Stimulated activated CD4-positive, alpha-beta T cell treated with anti-CD3 and anti-CD28 coated beads, Interleukin-1b, Interleukin-23, amount 100 ng/mL, for 48 hours (primary cell): Measurements from ENCODE around the gene EGLN1.
"Not testable (repeated sequence)": the region's sequence is repeated elsewhere in the genome, so short reads cannot be mapped to it uniquely, and the experiment has no call there.

Experiments used
- DNase-seq: peaks from one replicate; pipeline ENCODE4 v3.0.0-alpha.2; 2020

EGLN1 gene

DNA sequence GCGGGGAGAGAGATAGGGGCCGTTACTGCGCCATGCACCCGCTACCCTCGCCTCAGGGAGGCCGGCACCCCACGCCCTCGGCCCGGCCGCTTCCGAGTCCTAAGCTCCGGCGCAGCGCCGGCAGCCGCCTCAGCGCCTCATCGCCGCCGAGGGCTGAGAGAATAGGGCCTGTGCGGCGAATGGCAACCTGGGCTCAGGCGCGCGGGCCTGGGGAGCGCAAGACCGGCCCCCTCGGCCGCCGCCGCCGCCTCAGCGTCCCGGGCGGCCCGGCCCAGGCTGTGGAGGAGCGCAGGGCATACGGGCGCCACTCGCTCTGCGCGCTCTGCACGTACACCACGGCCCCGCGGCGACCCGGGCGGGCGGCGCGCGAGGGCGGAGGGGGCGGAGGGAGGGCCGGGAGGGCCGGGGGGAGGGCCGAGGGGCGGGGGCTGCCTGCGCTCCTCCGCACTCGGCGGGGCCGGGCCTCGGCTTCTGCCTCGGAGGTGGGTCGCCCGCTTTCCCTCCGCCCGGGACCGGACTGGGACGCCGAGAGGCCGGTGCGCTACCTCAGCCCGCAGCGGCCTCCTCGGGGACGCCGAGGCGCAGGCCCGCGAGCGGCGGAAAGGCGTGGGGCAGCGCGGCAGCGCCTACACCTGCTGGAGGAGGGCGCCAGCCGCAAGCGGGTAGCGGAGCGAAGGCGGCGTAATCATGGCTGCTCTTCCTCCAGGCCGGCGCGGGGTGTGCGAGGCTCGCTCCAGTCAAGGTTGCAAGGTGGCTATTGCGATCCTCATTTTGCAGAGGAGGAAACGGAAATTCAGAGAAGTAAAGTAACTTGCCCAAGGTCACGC, at the start of gene EGLN1:
Gene EGLN1, minus strand, starts transcription at position 317 of the 827 bp plus-strand sequence. CDS start 399 bp downstream, outside the sequence.
- peak; percentile 81 for DNase-seq

DNA sequence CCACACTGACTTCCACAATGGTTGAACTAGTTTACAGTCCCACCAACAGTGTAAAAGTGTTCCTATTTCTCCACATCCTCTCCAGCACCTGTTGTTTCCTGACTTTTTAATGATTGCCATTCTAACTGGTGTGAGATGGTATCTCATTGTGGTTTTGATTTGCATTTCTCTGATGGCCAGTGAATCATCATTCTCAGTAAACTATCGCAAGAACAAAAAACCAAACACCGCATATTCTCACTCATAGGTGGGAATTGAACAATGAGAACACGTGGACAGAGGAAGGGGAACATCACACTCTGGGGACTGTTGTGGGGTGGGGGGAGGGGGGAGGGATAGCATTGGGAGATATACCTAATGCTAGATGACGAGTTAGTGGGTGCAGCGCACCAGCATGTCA, 49.4 kb upstream of the EGLN1 start:
- not testable (repeated sequence) for DNase-seq

DNA sequence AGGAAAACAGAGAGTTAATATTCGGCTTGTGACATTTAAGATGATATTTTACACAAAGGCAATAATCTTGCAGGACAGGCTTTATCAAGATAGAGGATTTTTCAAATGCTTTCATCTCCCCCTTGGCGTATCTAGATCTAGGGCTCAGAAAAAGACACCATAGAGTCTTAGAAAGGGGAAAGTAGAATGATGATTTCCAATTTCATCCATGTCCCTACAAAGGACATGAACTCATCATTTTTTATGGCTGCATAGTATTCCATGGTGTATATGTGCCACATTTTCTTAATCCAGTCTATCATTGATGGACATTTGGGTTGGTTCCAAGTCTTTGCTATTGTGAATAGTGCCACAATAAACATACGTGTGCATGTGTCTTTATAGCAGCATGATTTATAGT, 48.9 kb upstream of the EGLN1 start:
- not testable (repeated sequence) for DNase-seq

DNA sequence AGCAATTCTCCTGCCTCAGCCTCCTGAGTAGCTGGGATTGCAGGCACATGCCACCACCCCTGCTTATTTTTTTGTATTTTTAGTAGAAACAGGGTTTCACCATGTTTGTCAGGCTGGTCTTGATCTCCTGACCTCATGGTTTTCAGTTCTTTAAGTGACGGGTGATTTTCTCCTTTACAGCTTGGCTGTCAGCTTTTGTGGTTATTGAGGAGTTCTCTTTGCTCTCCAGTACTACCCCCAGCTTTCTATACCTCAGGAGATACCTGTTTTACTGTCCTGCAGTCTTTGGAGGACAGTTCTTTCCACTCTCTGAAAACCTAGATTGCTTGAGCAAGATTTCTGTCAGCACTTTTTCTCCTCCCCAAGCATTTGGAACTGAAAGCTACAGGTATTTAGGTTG, 45.9 kb upstream of the EGLN1 start:
- DNase-seq, result no peak

DNA sequence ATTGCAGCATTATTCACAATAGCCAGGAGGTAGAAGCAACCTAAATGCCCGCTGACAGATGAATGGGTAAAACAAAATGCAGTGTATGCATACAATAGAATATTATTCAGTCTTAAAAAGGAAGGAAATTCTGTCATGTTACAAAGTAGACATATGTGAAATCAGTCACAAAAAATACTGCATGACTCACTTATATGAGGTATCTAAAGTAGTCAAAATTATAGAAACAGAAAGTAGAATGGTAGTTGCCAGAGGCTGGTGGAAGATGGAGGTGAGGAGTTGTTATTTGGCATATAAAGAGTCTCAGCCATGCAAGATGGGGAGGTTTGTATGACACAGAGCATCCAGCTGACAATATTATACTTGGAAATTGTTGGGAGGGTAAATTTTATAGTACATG, 43.0 kb upstream of the EGLN1 start:
- DNase-seq, result peak; percentile 3

DNA sequence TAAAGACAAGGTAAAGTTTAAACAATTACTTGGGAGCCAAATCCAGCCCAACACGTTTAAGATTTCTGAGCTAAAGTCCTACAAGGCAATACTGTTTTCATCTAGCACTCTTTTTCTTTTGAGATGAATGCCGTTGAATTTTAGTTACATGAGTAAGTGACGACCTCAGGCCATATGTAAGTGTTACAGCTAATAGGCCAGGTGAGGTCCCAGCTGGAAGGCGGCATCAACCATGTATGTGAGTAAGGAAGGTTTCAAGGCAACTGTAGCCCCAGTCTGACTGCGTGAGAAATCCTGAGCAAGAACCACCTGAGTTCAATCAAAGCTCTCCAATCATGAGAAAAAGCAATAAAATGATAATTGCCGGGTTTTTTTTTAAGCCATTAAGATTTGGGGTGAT, 41.5 kb upstream of the EGLN1 start:
- no peak for DNase-seq

DNA sequence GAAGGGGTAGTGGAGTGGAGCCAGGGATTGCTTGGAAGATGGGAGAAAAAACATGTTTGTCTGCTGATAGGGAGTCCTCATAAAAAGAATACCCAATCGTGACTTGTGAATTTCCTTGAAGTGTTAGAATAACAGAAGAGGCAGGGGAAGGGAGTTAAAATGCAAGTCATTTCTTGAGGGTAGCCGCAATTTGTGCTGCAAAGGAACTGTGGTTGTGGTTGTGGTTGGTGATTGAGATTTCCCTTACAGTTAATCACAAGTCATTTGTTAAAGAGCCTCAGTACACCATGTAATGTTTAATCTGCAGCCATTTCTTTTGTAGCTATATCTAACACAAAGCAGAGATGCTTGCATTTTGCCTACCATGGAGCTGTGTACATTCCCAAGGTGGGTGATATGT, 38.5 kb upstream of the EGLN1 start:
- DNase-seq, result peak; percentile 59

DNA sequence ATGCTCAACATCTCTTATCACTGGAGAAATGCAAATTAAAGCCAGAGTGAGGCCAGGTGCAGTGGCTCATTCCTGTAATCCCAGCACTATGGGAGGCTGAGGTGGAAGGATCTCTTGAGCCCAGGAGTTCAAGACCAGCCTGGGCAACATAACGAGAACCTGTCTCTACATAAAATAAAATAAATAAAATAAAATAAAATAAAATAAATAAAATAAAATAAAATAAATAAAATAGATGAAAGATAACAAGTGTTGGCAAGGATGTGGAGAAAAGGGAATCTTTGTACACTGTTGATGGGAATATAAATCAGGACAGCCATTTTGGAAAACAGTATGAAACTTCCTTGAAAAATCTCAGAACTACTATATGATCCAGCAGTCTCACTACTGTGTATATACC, 37.4 kb upstream of the EGLN1 start:
- not testable (repeated sequence) for DNase-seq

DNA sequence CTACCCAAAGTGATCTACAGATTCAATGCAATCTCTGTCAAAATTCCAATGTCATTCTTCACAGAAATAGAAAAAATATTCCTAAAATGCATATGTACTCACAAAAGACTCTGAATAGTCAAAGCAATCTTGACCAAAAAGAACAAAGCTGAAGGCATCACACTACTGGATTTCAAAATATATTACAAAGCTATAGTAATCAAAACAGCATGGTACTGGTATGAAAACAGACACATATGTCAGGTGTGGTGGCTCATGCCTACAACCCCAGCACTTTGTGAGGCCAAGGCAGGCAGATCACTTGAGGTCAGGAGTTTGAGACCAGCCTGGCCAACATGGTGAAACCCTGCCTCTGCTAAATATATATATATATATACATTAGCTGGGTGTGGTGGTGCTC, 35.9 kb upstream of the EGLN1 start:
- not testable (repeated sequence) for DNase-seq

DNA sequence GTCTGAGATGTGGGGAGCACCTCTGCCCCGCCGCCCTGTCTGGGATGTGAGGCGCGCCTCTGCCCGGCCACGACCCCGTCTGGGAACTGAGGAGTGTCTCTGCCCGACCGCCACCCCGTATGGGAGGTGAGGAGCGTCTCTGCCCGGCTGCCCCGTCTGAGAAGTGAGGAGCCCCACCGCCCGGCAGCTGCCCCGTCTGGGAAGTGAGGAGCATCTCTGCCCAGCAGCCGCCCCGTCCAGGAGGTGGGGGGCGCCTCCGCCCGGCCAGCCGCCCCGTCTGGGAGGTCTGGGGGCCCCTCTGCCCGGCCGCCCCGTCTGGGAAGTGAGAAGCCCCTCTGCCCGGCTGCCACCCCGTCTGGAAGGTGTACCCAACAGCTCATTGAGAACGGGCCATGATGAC, 32.0 kb upstream of the EGLN1 start:
- not testable (repeated sequence) for DNase-seq

DNA sequence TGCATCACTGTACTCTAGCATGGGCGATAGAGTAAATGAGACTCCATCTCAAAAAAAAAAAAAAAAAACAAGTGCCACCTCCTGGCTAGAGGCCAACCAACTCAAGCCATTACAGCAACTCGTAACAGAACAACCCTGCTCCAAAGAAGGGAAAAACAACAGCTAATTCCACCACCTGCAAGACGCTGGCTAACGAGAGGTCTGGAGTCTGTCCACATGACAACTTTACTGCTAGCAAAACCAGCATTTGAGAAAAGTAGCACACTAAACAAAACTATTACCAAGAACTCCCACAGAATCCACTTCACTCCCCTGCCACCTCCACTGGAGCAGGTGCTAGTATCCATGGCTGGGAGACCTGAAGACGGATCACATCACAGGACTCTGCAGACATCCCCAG, 24.1 kb upstream of the EGLN1 start:
- no peak for DNase-seq

DNA sequence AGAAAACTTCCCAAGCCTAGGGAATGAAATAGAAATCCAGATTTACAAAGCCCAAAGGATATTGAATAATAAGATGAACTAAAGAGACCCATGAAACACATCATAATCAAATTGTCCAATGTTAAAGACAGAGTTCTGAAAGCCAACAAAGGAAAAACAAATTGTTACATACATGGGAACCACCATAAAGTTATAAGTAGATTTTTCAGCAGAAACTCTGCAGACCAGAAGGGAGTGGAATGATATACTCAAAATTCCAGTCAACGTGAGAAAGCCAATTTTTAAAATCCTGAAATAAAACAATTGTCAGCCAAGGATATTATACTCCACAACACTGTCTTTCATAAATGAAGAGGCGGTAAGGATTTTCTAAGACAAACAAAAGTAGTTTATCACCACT, 22.0 kb upstream of the EGLN1 start:
- no peak for DNase-seq

DNA sequence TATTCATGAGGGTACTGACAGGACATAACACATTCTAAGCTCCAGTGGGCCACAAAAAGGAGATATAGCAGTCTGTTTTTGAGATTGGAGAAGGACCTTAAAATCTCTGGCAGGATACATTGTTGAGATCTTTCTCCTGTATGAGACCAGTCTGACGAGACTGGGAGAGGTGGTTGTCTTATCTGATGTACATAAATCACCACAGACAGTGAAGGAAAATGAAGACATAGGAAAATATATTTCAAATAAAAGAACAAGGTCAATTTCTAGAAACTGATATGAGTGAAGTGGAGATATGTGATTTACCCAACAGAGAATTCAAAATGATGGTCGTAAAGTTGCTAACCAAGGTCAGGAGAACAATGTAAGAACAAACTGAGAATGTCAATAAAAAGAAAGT, 21.3 kb upstream of the EGLN1 start:
- no peak for DNase-seq

DNA sequence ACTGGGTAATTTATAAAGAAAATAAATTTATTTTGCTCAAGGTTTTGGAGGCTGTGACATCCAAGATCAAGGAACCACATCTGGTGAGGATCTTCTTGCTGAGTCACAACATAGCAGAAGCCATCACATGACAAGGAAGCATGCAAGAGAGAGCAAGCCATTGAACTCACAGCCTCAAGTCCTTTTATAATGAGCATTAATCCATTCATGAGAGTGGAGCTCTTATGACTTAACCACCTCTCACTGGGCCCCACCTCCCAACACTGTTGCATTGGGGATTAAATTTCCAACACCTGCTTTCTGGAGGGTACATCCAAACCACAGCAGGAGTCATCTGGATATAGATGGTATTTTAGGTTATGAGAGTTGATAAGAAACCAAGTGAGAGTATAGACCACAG, 20.6 kb upstream of the EGLN1 start:
- DNase-seq, result no peak

DNA sequence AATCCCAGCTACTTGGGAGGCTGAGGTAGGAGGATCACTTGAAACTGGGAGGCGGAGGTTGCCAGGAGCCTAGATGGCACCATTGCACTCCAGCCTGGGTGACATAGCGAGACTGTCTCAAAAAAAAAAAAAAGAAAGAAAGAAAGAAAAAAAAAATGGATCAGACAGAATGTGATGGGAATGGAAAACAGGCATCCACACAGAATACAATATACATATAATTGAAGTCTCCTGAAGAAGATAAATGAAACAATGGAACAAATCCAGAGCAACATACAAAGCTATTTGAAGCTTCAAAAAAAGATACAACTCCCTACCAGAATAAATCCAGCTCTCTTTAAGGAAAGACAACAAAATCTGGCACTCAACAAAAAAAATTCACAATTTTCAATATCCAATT, 10.9 kb upstream of the EGLN1 start:
- DNase-seq, result no peak

DNA sequence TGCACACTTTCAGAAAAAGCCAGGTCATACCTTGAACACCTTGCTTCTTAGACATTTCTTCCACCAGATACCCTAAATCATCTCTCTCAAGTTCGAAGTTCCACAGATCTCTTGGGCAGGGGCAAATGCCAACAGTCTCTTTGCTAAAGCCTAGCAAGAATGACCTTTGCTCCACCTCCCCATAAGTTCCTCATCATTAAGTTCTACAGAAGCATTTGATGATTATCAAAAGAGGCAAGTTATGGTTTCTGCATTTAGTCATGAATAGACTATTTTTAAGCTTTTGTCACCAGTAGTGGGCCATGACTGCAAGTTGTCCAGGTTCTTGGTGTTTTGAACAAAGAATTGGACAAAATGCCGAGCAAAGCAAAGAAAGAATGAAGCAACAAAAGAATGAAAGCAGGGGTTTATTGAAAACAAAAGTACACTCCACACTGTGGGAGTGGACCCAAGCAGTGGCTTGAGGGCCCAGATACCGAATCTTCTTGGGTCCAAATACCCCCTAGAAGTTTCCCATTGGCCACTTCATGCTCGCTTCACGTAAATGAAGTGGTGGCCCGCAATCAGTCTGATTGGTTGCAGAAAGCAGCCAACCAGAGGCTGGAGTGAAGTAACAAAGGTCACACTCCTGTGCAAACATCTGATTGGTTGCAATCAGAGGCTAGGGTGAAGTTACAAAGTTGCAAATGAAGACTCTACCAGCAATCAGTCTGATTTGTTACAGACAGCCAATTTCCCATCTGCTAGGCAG, 9.8 kb upstream of the EGLN1 start:
- no peak for DNase-seq

DNA sequence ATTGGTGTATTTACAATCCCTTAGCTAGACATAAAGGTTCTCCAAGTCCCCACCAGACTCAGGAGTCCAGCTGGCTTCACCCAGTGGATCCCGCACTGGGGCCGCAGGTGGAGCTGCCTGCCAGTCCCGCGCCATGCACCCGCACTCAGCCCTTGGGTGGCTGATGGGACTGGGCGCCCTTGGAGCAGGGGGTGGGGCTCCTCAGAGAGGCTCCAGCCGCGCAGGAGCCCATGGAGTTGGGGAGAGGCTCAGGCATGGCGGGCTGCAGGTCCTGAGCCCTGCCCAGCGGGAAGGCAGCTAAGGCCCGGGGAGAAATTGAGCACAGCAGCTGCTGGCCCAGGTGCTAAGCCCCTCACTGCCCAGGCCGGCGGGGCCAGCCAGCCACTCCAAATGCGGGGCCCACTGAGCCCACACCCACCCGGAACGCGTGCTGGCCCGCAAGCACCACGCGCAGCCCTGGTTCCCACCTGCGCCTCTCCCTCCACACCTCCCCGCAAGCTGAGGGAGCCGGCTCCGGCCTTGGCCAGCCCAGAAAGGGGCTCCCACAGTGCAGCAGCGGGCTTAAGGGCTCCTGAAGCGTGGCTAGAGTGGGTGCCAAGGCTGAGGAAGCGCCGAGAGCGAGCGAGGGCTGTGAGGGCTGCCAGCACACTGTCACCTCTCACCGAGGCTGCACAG, 8.7 kb upstream of the EGLN1 start:
- DNase-seq, result not testable (repeated sequence)

DNA sequence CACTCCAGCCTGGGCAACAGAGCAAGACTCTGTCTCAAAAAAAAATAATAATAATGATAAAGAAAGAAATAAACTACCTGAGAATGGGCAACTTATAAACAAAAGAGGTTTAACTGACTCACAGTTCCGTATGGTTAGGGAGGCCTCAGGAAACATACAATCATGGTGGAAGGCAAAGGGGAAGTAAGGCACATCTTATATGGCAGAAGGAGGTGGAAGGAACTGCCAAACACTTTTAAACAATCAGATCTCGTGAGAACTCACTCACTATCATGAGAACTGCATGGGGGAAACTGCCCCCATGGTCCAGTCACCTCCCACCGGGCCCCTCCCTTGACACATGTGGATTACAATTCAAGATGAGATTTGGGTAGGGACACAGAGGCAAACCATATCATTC, 6.3 kb upstream of the EGLN1 start:
- DNase-seq, result no peak

DNA sequence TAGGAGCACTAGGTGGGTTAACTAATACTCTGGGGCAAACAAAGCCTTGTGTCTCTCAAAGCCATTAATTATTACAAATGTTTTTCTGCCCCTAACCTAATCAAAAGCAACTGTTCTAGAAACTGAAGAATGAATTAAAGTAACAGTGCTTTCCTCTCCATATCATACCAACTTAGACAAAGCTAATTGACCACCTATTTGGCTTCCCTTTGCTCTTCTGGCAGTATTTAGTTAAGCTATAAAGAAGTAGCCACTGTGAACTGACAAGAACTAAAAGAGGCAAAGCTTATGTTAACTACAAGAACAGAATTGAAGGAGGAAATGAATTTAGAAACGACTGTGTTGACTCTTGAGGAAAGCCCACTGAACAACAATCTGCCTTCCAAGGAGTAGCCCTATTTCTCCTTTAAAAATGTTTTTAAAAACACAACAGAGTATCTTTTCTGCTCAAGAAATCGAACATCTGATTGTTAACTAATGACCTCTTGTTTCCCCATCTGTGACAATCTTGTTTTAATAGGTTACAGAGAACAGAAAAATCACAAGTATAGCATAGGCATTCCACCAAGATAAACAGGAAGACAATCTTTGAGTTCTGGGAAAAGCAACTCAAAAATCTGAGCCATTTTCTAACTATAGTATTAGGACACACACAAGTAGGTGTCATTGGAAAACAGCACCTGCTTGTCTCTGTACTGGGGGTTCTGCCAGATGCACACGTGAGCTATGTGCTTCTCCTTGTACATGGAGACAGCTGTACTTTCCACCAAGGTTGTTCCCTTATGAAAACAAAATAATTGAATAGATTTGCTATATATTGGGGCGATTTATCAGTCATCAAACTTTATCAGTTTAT, 3.1 kb upstream of the EGLN1 start:
- DNase-seq, result no peak

DNA sequence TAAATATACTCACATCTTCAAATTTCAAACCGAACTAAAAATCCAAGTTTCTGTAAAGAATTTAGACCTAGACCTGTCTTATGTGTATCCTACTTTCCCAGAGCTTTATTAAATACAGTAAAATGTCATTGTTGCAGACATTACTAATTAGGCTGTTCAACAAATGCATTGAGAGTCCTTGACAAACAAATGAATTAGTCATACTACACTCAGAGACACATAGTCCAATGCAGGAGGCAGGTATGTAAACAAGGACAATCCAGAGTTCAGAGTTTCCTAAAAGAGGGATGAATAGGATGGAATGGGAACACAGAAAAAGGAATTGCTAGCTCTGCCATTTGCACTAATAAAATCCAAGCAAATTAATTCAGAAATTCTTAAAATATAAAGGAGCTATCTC, 1.6 kb upstream of the EGLN1 start:
- no peak for DNase-seq

DNA sequence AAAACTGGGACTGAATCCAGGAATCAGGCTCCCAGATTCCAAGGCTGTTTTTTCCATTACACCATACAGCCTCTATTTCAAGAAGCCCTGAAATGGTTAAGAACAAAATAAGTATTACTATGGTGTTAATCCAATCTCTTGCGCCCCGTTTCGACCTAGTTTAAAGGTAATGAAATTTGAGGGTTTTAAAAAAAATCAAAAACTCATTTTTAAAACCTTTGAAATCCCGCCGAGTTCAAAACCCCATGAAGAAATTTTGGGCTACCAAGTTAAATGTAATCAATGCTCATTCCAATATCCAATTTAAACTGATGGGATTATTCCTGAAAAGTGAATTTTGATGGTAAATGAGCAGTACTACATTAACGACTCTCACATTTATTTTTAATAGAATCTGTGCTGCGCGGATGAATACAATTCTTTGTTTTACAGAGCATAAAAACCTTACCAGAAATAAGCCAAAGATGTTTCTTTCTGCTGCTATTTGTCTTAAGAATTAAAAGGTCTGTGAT, 767 bp upstream of the EGLN1 start:
- no peak for DNase-seq

DNA sequence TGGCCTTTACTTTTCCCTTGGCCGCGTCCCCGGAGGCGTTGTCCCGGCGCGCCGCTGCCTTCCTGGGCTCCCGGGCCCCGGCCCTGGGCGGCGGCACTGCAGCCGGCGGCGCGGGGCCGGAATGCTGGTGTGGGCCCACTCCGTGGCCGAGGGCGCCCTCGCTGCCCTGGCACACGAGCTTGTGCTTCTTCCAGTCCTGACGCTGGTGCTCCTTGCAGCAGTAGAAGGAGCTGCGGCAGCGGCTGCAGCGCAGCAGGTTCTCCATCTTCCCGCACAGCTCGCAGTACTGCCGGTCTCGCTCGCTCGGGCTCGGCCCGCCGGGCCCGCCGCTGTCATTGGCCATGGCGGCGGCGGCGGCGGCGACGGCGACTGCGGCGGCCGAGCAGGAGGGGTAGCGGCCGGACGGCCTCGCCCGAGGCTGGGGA, 529 bp downstream of the EGLN1 start:
- peak; percentile 34 for DNase-seq
